Mesendoderm (in vitro differentiated cells): ENCODE measurements around the gene TTC3.
A peak's percentile ranks its signal among the peaks of the same experiment; 100 is the strongest.

ENCODE experiments used
- DNase-seq: peaks from one replicate; pipeline ENCODE4 v3.0.0; 2013
- H2AK5ac ChIP-seq: 2 replicates; pipeline ENCODE4 v1.6.1; 2013; ENCODE audit warnings: low read length, inconsistent platforms
- H2BK120ac ChIP-seq: 2 replicates; pipeline ENCODE4 v1.6.1; 2013; ENCODE audit warnings: low read depth, mild to moderate bottlenecking, low read length, moderate library complexity, mixed read lengths
- H2BK15ac ChIP-seq: replicated peaks from 2 replicates; pipeline ENCODE4 v1.6.1; 2013; ENCODE audit warnings: low read depth, mild to moderate bottlenecking, moderate library complexity
- H2BK5ac ChIP-seq: 2 replicates; pipeline ENCODE4 v1.6.1; 2013; ENCODE audit warnings: low read length, inconsistent platforms
- H3K18ac ChIP-seq: 2 replicates; pipeline ENCODE4 v1.6.1; 2013; ENCODE audit warnings: mild to moderate bottlenecking, low read length, mixed read lengths
- H3K23ac ChIP-seq: one replicate; pipeline ENCODE4 v1.6.1; 2013; ENCODE audit warnings: low read length
- H3K27ac ChIP-seq: 2 replicates; pipeline ENCODE4 v1.5.1; 2013; ENCODE audit warnings: low read depth, mild to moderate bottlenecking, inconsistent platforms, low read length, moderate library complexity
- H3K27me3 ChIP-seq: 2 replicates; pipeline ENCODE4 v1.6.1; 2013; ENCODE audit warnings: low read length, control low read depth, mild to moderate bottlenecking, inconsistent platforms; ENCODE audit not compliant: insufficient read depth, poor library complexity
- H3K36me3 ChIP-seq: 2 replicates; pipeline ENCODE4 v1.6.1; 2013; ENCODE audit warnings: low read length, inconsistent platforms; ENCODE audit not compliant: control insufficient read depth, insufficient read depth
- H3K4ac ChIP-seq: one replicate; pipeline ENCODE4 v1.6.1; 2013; ENCODE audit warnings: low read depth, mild to moderate bottlenecking, low read length, moderate library complexity
- H3K4me1 ChIP-seq: 2 replicates; pipeline ENCODE4 v1.6.1; 2013; ENCODE audit warnings: low read depth, low read length, inconsistent platforms; ENCODE audit not compliant: control insufficient read depth
- H3K4me2 ChIP-seq: 2 replicates; pipeline ENCODE4 v1.6.1; 2013; ENCODE audit warnings: low read length
- H3K4me3 ChIP-seq: 2 replicates; pipeline ENCODE4 v1.5.1; 2013; ENCODE audit warnings: mild to moderate bottlenecking, low read length
- H3K56ac ChIP-seq: one replicate; pipeline ENCODE4 v1.6.1; 2013; ENCODE audit warnings: low read length
- H3K79me1 ChIP-seq: 2 replicates; pipeline ENCODE4 v1.6.1; 2013; ENCODE audit warnings: low read length, inconsistent platforms
- H3K79me2 ChIP-seq: 2 replicates; pipeline ENCODE4 v1.6.1; 2013; ENCODE audit warnings: mild to moderate bottlenecking, low read length; ENCODE audit not compliant: control insufficient read depth, insufficient read depth
- H3K9ac ChIP-seq: 2 replicates; pipeline ENCODE4 v1.6.1; 2013; ENCODE audit warnings: low read length, inconsistent platforms
- H4K5ac ChIP-seq: one replicate; pipeline ENCODE4 v1.6.1; 2013; ENCODE audit warnings: low read length
- H4K8ac ChIP-seq: one replicate; pipeline ENCODE4 v1.6.1; 2013; ENCODE audit warnings: low read depth, mild to moderate bottlenecking, control low read depth, low read length, moderate library complexity
- WGBS: extraction: QIAGEN DNeasy Blood & Tissue Kit; methylation state at CpG from one replicate; pipeline ENCODE4 v1.1.7; 2013; ENCODE audit warnings: low lambda C conversion rate, missing lambda C conversion rate; ENCODE audit not compliant: insufficient coverage; ENCODE audit errors: extremely low coverage; 5-methylcytosine and 5-hydroxymethylcytosine counted together

Gene TTC3

DNA sequence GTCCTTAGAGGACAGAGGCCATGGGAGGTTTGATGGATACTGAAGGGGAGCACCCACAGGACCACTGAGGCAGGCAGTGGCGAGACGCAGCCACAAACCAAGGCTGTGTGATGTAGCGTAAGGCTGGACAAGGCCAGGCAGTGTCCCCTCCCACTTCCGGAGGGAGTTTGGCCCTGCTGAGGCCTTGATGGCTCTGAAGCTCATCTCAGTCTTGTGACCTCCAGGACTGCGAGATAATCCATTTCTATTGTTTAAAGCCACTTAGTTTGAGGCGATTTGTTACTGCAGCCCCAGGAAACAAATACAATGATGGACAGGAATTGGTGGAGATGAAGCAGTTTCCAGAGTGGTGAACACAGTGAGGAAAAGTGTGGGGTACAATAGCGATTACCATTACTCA, 15.4 kb upstream of the TTC3 start:
- Histone ChIP-seq H2BK15ac (no peak overlapping the region), H4K5ac (no peak overlapping the region), H3K79me1 (no peaks in the 10 kb centered on the region), H3K27me3 (no peaks in the 10 kb centered on the region), H3K36me3 (no peaks in the 10 kb centered on the region), H3K4me2 (no peak overlapping the region), H3K79me2 (no peaks in the 10 kb centered on the region), H3K9ac (no peak overlapping the region), H2BK120ac (no peak overlapping the region), H3K4ac (no peak overlapping the region), H3K27ac (no peak overlapping the region), H3K4me1 (no peaks in the 10 kb centered on the region), H3K18ac (no peak overlapping the region), H2AK5ac (no peak overlapping the region), H3K23ac (no peak overlapping the region), H4K8ac (no peak overlapping the region), H3K4me3 (no peak overlapping the region), H2BK5ac (no peak overlapping the region), H3K56ac (no peak overlapping the region)
- WGBS = no CpG with 5 or more reads among the region's 7 CpGs
- no peak for DNase-seq

DNA sequence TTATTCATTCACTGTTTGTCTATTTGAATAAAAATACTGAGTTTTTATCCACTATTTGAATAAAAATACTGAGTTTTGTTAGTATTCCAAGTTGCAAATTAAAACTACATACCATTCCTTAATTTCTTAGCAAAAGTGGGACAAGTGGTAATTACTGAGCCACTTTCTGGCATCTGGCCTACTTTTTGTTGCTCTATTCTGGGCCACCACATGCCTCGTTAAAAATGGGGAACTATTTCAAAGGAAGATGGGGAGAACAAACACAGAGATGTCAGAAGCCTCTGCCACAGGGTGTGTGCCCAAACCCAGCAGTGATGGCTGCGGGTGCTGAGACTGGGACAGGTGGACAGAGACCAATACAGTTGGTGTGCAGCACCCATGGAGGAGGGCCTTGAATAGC, 14.8 kb upstream of the TTC3 start:
- H3K4ac ChIP-seq = no peak overlapping the region
- no peaks in the 10 kb centered on the region for H3K79me2 ChIP-seq
- no peaks in the 10 kb centered on the region for H3K27me3 ChIP-seq
- DNase-seq = no peak
- no peaks in the 10 kb centered on the region for H3K79me1 ChIP-seq
- no peak overlapping the region for H2BK120ac ChIP-seq
- WGBS = no CpG with 5 or more reads among the region's 2 CpGs
- H3K4me3 ChIP-seq = no peak overlapping the region
- H3K4me1 ChIP-seq = no peaks in the 10 kb centered on the region
- no peak overlapping the region for H3K4me2 ChIP-seq
- H4K5ac ChIP-seq = no peak overlapping the region
- H3K36me3 ChIP-seq = no peaks in the 10 kb centered on the region
- no peak overlapping the region for H2AK5ac ChIP-seq
- H3K56ac ChIP-seq = no peak overlapping the region
- no peak overlapping the region for H4K8ac ChIP-seq
- H3K9ac ChIP-seq = no peak overlapping the region
- H3K18ac ChIP-seq = no peak overlapping the region
- H2BK15ac ChIP-seq = no peak overlapping the region
- H3K27ac ChIP-seq = no peak overlapping the region
- H2BK5ac ChIP-seq = no peak overlapping the region
- H3K23ac ChIP-seq = no peak overlapping the region

DNA sequence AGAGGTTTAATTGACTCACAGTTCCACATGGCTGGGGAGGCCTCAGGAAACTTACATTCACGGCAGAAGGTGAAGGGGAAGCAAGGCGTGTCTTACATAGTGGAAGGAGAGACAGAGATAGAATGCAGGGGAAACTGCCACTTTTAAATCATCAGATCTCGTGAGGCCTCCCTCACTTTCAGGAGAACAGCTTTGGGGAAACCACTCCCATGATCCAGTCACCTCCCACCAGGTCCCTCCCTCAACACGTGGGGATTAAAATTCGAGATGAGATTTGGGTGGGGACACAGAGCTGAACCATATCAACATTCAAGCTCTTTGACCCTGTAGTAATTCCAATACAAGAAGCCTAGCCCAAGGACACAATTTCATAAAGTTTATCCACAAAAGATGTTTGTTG, 13.9 kb upstream of the TTC3 start:
- Histone ChIP-seq H3K23ac (no peak overlapping the region), H3K4me1 (no peaks in the 10 kb centered on the region), H3K18ac (no peak overlapping the region), H3K79me2 (no peaks in the 10 kb centered on the region), H2BK15ac (no peak overlapping the region), H3K9ac (no peak overlapping the region), H3K27ac (no peak overlapping the region), H3K79me1 (no peaks in the 10 kb centered on the region), H2AK5ac (no peak overlapping the region), H2BK5ac (no peak overlapping the region), H4K8ac (no peak overlapping the region), H2BK120ac (no peak overlapping the region), H4K5ac (no peak overlapping the region), H3K36me3 (no peaks in the 10 kb centered on the region), H3K27me3 (no peaks in the 10 kb centered on the region), H3K4me2 (no peak overlapping the region), H3K4me3 (no peak overlapping the region), H3K56ac (no peak overlapping the region), H3K4ac (no peak overlapping the region)
- no CpG with 5 or more reads among the region's 5 CpGs for WGBS
- no peak for DNase-seq

DNA sequence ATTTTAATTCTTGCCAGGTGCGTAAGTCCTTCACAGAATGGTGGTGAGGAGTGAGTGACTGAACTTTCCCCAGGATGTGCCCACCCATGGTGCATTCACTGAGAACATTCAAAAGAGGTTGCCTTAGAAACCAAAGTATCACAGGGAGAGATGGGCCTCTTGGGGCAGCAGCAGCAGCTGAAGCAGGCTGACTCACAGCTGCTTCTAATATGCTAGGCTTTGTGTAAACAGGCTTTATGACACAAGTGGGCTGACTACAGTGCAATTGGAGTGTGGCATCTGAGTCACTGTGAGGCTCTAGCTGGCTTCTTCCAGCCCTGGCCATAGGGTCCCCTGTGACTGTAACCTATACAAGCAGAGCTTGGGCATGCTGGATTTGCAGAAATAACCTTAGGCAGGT, 12.8 kb upstream of the TTC3 start:
- Histone ChIP-seq H2BK120ac (no peak overlapping the region), H2BK15ac (no peak overlapping the region), H3K9ac (no peak overlapping the region), H3K4me1 (no peaks in the 10 kb centered on the region), H3K4me2 (no peak overlapping the region), H3K27me3 (no peaks in the 10 kb centered on the region), H3K56ac (no peak overlapping the region), H3K27ac (no peak overlapping the region), H3K18ac (no peak overlapping the region), H3K79me2 (no peaks in the 10 kb centered on the region), H4K5ac (no peak overlapping the region), H2BK5ac (no peak overlapping the region), H3K79me1 (no peaks in the 10 kb centered on the region), H3K4ac (no peak overlapping the region), H2AK5ac (no peak overlapping the region), H3K23ac (no peak overlapping the region), H4K8ac (no peak overlapping the region), H3K4me3 (no peak overlapping the region), H3K36me3 (no peaks in the 10 kb centered on the region)
- peak; percentile 92 for DNase-seq
- no CpG with 5 or more reads among the region's 1 CpG for WGBS

DNA sequence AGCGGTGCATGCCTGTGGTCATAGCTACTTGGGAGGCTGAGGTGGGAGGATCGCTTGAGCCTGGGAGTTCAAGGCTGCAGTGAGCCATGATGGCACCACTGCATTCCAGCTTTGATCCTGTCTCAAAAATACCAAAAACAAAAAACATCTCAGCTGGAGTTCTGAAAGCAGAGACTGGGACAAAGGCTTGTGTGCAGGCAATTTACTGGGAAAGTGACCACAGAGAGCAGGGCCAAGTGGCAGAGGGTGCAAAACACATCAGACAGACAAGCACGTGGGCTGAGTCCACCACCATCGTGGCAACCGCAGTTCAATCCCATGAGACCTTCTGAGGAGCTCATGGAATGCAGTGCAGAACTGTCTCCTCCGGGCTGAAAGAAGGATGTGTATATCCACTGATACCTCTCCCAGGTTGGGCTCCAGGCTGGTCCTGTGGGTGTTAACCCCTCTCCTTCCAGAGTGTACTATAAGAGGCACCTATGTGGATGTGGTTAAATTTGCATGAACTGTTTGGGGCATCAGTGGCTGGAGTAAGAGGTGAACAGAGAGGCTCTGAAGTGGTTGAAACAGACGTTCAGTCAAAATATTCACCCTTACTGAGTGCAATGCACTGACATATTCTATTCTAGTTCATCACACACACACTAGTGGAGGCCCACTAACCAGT, 11.0 kb upstream of the TTC3 start:
- Histone ChIP-seq H4K8ac (no peak overlapping the region), H3K36me3 (no peaks in the 10 kb centered on the region), H3K4me1 (no peaks in the 10 kb centered on the region), H3K27me3 (no peaks in the 10 kb centered on the region), H2BK15ac (no peak overlapping the region), H3K9ac (no peak overlapping the region), H2BK5ac (no peak overlapping the region), H3K18ac (no peak overlapping the region), H2AK5ac (no peak overlapping the region), H3K56ac (no peak overlapping the region), H3K27ac (no peak overlapping the region), H3K4me2 (no peak overlapping the region), H3K4ac (no peak overlapping the region), H3K23ac (no peak overlapping the region), H3K79me1 (no peaks in the 10 kb centered on the region), H2BK120ac (no peak overlapping the region), H3K79me2 (no peaks in the 10 kb centered on the region), H3K4me3 (no peak overlapping the region), H4K5ac (no peak overlapping the region)
- no CpG with 5 or more reads among the region's 7 CpGs for WGBS
- no peak for DNase-seq

DNA sequence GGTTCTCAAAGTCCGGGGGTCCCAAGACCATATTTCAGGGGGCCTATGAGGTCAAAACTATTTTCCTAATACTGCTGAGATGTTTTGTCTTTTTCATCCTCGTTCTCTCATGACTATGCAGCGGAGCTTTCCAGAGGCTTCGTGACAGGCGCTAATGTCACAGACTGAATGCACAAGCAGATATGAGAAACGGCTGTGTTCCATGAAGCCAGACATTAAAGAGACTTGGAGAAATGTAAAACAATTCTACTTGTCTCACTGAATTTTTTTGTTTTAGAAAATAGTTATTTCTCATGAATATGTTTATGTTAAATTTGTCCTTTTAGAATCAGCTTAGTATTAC, 10.5 kb upstream of the TTC3 start:
- H3K79me2 ChIP-seq = no peaks in the 10 kb centered on the region
- H4K5ac ChIP-seq = no peak overlapping the region
- no peaks in the 10 kb centered on the region for H3K36me3 ChIP-seq
- H3K56ac ChIP-seq = no peak overlapping the region
- no peak overlapping the region for H3K23ac ChIP-seq
- no peak overlapping the region for H4K8ac ChIP-seq
- H3K27me3 ChIP-seq = no peaks in the 10 kb centered on the region
- H3K4me2 ChIP-seq = no peak overlapping the region
- H2BK5ac ChIP-seq = no peak overlapping the region
- no peak overlapping the region for H3K4ac ChIP-seq
- no peak overlapping the region for H3K27ac ChIP-seq
- no peak overlapping the region for H2AK5ac ChIP-seq
- no peak overlapping the region for H2BK15ac ChIP-seq
- H2BK120ac ChIP-seq = no peak overlapping the region
- H3K9ac ChIP-seq = no peak overlapping the region
- H3K4me1 ChIP-seq = no peaks in the 10 kb centered on the region
- WGBS = no CpG with 5 or more reads among the region's 6 CpGs
- no peak overlapping the region for H3K18ac ChIP-seq
- DNase-seq = no peak
- H3K4me3 ChIP-seq = no peak overlapping the region
- H3K79me1 ChIP-seq = no peaks in the 10 kb centered on the region
